GM18502 (cell line): ENCODE measurements around the gene KDM4C.
"Not testable (repeated sequence)": the region's sequence is repeated elsewhere in the genome, so short reads cannot be mapped to it uniquely, and the experiment has no call there.

Experiments
- ATAC-seq: cut with Tn5 transposase; IDR thresholded peaks from one replicate; pipeline ENCODE4 v1.9.1; 2021; ENCODE audit warnings: mild to moderate bottlenecking; ENCODE audit not compliant: unreplicated experiment, poor library complexity

The KDM4C gene

DNA sequence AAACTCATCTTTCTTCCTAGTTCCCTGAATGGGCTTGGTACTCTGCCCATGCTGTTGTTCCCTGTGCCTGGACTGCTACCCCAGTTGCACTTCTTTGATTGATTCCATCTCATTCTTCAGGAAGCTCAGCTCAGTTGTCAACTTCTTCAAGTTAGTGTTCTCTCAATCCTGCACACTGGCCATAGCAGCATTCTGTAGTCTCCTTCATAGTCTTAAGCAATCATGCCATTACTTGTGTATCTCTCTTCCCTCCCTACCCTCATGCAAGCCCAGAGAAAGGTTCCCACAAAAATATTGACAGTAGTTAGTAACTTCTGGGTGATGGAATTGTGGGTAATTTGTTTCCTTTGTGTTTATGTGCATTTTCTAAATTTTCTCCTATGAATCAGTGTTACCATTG is 5.5 kb downstream of the KDM4C start:
- no peak for ATAC-seq

DNA sequence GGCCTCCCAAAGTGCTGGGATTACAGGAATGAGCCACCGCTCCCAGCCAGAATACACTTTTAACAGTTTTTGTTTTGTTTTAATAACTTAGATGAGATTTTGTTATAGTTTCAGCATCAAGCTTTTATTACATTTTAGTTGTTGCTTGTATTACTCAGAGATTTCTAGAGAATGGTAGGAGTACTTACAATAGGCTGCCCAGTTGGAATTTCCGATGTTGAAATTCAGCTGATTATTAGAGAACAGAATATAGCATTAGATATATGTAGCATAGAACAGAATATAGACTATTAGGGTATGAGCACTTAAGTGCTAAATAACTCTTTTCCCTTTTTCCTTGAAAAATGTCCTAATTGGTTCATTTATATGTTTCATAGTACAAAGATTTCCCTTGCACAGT is 6.2 kb downstream of the KDM4C start:
- ATAC-seq, result no peak

DNA sequence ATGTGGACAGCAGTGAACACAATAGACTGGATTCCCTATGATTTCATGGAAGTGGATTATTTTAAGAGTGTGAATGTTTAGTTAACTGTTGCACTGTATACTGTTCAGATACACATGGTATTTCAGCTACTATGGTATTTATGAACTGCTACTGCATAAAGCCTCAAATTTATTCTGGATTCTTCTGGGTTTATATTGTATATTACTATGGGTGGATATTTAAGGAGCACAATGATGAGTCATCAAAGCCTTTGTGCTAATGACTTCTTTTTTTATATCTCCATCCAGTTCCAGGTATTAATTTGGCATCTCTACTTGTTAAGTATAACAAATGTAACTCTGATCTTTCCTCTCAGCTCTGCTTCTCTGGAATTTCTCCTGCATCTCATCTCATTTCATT is 6.8 kb downstream of the KDM4C start:
- ATAC-seq, result no peak

DNA sequence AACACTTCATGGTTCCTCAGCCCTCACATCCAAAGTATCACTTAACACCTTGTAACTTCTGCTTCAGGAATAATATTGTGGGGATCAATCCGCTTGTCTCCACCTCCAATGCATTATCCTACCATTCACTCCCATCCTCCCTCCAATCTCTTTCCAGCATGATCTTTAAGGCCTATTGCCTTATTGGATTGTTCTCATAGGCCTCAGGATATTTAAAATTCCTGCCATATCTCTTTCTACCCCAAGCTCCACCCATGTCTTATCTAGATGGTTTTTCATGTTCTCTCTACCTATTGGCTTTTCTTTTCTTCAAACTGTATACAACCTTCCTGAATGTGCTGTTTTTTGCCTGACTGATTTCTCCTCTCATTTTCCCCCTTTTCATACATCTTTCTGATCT is 7.2 kb downstream of the KDM4C start:
- ATAC-seq, result no peak

DNA sequence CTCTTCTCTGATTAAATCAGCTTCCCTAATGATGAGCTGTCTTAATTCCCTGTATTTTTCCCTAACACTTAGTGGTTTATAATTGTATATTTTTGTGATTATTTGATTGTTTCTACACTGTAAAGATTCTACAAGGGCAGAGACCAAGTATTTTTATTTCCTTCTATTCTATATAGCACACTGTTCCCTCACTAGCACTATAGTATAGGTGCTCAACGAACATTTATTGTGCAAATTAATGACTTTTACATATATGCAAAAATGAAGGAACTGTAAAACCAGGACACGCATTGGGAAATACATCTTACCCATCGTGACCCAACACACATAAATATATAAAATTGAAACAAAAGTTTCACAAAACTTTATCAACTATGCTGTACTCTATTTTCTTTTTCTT is 7.6 kb downstream of the KDM4C start:
- no peak for ATAC-seq

DNA sequence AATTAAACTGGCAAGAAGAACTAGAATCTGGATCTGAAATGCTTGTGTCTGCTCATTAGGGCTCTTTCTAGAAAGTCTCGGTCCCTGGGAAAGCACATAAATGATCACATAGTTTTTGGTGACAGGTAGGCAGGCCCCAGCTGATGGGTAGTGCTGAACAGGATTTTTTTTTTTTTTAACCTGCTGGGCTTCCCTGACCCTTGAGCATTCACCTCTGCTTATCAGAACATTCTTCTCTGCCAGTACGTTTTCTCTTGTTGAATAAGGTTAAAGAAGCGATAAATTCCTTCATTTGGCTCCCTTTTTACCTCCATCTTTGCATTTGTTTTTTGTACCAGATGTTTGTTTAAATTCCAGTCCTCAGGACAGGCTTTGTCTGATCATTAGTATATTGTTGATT is 8.8 kb downstream of the KDM4C start:
- ATAC-seq, result no peak

DNA sequence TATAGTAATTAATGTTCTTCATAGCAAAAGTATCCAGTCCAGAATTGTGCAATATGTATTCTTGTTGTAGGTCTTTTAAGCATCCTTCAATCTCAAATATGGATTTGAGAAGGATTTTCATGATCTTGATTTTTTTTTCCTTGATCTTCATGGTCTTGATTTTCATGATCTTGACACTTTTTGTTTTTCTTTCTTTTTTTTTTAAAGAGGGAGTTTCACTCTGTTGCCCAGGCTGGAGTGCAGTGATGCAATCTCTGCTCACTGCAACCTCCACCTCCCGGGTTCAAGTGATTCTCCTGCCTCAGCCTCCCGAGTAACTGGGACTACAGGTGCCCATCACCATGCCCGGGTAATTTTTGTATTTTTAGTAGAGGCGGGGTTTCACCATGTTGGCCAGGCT is 10.8 kb downstream of the KDM4C start:
- ATAC-seq, result not testable (repeated sequence)

DNA sequence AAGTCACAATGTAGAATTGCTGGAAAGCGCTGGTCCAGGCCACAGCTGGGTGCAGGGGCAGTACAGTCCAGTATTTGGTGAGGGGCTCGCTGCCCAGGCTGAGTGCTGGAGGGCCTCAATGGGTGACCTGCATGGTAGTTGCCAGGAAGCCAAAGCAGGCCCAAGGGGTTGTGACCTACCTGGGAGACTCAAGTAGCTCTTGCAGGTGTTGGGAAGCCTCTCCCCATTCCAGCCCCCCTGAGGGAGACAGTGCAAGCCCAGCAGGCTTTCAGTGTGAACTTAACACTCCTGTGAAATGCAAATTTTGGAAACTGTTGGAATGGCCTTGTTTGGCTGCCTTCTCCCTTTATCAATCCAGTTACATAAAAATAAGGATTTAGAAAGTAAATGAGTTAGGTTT is 13.9 kb downstream of the KDM4C start:
- no peak for ATAC-seq

DNA sequence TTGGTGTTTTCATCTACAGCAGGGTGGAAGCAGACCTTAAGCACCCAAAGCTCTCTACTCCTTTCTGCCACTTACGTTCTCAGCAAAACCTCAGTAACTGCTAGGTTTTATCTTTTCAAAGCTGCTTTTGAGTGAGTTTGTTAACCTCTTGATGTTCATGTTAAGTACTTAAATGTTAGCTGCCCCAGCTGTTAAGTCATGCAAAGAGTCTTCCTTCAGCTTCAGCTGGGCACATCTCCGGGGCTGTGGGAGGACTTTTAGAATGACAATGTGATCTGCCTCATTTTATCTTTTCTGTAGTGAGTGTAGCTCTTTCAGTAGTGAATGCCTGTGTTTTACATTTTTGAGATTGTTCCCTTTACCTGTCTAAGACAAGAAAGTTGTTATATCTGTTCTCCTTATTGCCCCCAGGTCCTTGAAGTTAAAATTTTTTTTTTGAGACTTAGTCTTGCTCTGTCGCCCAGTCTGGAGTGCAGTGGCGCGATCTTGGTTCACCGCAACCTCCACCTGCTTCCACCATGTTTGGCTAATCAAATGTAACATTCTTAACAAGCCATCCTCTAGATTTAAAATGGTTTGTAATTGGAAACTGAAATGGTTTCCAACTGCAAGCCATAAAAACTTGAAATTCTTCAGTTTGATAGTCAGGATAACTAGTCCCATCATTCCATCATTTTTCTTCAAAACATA is 19.6 kb downstream of the KDM4C start:
- ATAC-seq, result peak; percentile 60

DNA sequence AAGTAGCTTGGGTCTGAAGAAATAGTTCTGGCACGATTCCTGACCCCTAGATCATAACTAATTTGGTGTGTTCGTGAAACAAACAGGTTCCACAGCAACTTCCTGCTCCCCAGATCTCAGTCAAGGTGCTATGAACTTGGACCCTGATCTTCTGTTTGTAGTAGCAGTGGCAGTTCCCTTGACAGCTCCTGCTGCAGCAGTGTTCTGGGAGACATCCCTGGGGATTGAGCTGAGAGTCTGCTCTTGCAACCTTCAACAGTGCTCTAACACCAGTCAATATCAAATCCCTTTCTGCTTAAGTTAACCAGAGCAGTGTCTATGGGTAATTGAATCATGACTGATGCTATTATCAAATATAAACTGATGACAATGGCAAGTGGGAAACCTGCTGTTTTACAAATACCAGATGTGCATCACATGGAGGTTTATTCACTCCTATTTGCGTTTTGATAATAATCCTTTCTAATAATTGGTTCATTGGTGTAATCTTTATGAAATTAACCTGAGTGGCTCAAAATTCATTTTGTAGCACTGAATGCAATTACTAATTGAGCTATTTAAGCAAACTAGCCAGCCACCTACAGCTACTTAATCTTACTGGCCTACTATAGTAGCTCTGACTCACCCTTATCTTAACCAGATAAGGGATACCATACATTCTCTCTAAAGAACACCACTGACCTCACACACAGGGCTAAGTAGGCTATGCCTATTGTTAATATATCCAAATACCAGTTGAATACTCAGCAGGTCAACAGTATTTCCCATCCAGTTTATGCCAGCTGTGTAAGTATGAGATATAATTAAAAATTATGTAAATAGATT is 21.9 kb downstream of the KDM4C start:
- peak; percentile 35 for ATAC-seq

DNA sequence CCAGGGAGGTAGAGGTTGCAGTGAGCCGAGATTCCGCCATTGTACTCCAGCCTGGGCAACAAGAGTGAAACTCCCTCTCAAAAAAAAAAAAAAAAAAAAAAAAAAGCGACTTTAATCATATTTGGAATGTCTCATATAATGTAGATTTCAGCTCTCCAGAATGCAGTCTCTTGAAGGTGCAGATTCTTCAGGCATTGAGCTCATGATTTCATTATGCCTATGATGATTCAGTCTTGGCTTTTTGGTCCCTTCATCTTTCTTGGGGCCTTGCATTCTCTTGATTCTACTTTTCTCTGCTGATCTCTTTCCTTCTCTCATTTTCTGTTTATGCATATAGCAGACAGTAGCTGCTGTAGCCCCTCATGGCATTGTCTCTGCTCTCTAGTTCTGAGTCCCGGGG is 22.9 kb downstream of the KDM4C start:
- no peak for ATAC-seq

DNA sequence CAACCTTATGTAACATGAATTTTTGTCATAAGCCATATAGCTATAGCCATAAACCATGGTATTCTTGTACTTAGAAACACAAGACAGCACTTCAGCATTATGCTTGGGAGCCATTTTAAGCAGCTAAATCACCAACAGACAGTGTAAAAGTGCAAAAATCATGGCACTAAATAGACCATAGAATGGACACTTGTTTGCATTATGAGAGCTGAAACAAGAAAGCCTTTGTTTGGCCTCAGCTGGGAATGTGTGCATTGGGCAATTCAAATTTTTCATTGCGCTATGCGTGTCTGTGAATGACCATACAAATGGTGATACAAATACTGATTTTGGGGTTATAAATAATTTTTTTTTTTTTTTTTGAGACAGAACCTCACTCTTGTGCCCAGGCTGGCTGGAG is 23.7 kb downstream of the KDM4C start:
- no peak for ATAC-seq

DNA sequence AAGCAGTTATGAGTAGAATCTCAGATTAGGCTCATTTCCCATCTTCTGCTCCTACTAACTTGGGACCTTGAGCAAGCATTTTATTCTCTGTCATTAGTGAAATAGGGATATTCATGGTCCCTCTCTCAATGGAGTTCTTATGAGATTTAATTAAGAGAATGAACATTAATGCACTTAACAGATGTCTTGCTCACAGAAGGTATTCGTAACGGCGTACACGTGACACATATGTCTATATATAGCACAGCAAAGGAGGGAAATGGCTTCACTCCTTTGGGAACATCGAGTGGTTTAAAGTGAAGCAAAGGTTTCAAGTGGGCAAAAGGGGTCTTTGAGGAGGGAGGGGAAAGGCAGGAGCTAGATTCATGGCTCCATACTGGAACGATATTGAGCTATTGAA is 24.6 kb downstream of the KDM4C start:
- ATAC-seq, result no peak

DNA sequence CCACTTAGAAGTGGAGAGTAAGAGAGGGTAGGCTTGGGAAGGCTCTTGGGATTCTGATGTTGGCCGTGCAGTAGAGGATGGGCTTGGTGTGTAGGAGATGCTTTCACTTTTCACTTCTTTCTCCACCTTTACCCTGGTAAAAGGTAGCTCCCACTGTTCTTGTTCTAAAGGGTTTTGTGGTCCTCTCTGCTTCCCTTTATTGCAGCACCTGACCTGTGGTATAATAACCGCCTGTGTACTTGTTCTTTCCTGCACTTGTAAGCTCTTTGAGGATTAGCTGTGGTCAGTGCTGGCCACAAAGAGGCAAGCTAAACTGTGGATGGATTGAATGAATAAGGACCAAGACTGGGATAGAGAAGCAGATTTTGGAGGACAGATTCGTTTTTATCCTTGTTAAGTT is 25.2 kb downstream of the KDM4C start:
- ATAC-seq, result no peak

DNA sequence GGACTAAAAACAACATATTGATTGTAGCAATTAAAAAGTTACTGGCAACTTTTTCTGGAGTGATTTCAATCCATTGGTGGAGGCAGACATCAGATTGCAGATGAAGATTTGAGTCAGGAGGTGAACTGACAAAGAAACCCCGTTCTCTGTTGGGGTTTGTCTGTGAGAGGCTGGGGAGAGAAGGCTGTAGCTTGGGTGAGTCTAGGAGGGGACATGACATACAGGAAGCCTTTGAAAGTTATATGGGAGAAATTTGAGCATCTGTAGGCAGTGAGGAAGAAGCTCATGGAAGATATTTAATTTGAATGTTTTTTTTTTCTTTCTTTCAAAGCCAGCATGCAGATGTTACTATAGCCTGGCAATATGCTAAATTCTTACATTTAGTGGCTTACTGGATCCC is 26.0 kb downstream of the KDM4C start:
- ATAC-seq, result no peak

DNA sequence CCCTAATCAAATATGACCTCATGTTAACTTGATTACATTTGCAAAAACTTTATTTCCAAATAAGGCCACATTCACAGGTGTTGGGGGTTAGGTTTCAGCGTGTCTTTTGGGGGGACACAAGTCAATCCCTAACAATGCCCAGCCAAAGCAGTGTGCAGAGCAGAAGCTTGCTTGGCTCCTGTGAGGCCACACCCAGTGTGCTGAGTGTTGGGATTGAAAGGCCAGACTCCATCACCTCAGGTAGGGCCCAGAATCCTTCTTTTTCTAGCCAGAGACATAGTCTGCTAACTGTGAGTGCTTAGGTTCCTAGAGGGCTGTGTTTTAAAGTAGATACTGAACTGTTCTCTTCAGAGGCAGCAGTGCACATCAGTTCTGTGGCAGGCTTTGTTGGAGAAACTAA is 27.9 kb downstream of the KDM4C start:
- ATAC-seq, result no peak

DNA sequence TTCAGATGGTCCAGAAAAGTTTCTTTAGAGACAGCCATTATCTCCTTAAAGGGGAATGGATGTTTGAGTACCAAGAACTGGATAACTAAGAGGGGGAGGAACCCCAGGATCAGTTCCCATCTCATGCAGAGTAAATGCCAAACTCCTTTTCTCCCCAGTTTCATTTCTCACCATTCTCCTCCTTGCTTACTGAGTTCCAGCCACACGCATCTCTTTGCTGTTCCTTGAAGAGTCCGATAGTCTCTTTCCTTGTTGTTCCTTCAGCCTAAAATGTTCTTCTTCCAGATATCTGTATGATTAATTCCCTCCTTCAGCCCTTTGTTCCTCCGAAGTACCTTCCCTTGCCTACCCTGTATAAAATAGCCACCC is 30.0 kb downstream of the KDM4C start:
- no peak for ATAC-seq

DNA sequence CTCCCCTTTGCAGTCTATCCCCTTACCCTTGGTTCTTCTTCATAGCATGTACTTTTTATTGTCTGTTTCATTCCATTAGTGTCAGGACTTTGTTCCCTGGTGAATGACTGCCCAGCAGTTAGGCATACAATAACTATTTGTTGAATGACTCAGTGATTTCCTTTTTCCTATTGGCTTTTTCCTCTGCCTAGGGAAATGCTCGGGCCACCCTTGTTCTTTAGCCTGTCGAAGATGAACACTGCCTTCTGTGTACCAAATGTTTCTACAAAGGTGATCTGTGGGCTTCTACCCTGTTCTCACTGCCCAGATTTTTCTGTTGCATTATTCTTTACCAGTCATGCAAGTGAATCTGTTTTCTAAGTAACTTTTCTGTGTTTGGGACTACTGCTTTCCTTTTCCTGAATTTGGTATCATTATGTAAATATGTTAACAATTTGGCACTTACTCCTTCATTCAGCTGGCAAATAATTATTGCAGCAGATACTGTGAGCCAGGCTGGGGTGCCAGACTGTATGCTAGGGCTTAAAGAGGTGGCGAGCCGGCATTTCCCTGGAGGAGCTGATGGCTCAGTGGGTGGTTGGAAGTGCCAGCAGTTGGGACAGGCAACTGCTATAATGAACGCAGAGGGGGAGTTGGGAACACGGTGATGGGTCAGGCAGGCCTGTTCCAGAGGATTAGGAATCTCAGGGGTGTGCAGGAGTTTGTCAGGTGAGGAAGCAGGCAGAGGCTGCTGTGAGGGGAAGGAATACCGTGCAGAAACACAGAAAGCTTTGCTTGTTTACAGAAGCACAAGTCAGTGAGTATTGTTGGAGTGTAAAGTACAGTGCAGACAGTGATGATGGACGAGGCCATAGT is 30.6 kb downstream of the KDM4C start:
- no peak for ATAC-seq

DNA sequence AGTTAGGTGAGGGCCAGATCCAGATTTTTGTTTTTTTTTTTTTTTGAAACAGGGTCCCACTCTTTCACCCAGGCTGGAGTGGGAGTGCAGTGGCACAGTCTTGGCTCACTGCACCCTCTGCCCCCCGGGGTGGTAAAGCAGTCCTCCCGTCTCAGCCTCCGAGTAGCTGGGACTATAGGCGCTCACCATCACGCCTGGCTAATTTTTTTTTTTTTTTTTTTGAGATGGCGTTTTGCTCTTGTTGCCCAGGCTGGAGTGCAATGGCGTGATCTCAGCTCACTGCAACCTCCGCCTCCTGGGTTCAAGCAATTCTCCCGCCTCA is 31.2 kb downstream of the KDM4C start:
- ATAC-seq, result not testable (repeated sequence)

DNA sequence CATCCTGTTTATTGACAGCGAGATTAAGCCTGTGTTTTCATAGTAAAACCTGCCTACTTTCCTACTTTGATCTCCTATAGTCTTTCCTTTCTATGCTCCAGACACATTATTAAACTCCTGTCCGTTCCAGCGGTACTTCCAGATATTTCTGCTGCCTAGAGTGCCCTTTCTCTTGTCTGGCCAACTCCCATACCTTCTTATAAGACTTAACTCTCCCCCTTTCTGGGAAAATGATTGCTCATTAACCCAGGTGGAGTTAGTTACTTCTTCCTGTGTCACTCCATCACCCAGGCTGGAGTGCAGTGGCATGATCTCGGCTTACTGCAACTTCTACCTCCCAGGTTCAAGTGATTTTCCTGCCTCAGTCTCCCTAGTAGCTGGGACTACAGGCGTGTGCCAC is 33.1 kb downstream of the KDM4C start:
- ATAC-seq, result no peak

DNA sequence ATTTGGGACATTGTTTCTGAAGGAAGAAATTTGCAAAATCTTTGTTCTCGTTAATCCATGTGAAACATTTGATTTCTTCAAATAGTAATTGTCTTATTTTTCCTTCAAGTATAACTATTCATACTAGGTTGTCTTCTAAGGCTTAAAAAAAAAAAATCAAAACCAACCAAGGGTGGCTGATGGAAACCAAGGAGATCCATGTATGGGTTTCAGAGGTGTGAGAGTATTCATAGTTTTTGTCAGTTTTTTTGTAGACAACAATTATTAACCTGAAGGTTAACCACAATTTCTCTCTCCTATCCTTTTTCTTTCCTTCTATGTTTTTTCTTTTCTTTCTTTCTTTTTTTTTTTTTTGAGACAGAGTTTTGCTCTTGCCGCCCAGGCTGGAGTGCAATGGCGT is 35.4 kb downstream of the KDM4C start:
- no peak for ATAC-seq
